Measurements from ENCODE around the gene HCN3.
"Not testable (repeated sequence)": the region's sequence is repeated elsewhere in the genome, so short reads cannot be mapped to it uniquely, and the experiment has no call there.

The HCN3 gene

GRCh38 chr1:155282488-155283091 lies 5.3 kb downstream of the HCN3 start:
- no peak for DNase-seq (ENCODE audit: extremely low read depth in 1 of 2, low read depth in 1 of 2)

- no peak for DNase-seq (ENCODE audit: extremely low read depth in 1 of 2, low read depth in 1 of 2)
Measured at GRCh38 chr1:155284476-155284875, 7.2 kb downstream of the HCN3 start.

GRCh38 chr1:155285063-155285462 lies 7.8 kb downstream of the HCN3 start:
- DNase-seq (ENCODE audit: extremely low read depth in 1 of 2, low read depth in 1 of 2) = no peak

- no peak for DNase-seq (ENCODE audit: extremely low read depth in 1 of 2, low read depth in 1 of 2)
Measured at GRCh38 chr1:155285631-155286044, 8.4 kb downstream of the HCN3 start.

- no peak for DNase-seq (ENCODE audit: extremely low read depth in 1 of 2, low read depth in 1 of 2)
Measured at GRCh38 chr1:155286544-155286943, 9.3 kb downstream of the HCN3 start.

- DNase-seq (ENCODE audit: extremely low read depth in 1 of 2, low read depth in 1 of 2) = no peak
Measured at GRCh38 chr1:155287987-155288543, 10.8 kb downstream of the HCN3 start.

GRCh38 chr1:155291006-155291405 lies 13.7 kb downstream of the HCN3 start:
- not testable (repeated sequence) for DNase-seq (ENCODE audit: extremely low read depth in 1 of 2, low read depth in 1 of 2)

GRCh38 chr1:155293086-155293749 lies 16.0 kb downstream of the HCN3 start:
- no peak for DNase-seq (ENCODE audit: extremely low read depth in 1 of 2, low read depth in 1 of 2)

GRCh38 chr1:155294520-155295182 lies 17.4 kb downstream of the HCN3 start:
- no peak for DNase-seq (ENCODE audit: extremely low read depth in 1 of 2, low read depth in 1 of 2)

- DNase-seq (ENCODE audit: extremely low read depth in 1 of 2, low read depth in 1 of 2) = no peak
Measured at GRCh38 chr1:155295183-155295941, 18.1 kb downstream of the HCN3 start.

GRCh38 chr1:155295942-155296267 lies 18.6 kb downstream of the HCN3 start:
- no peak for DNase-seq (ENCODE audit: extremely low read depth in 1 of 2, low read depth in 1 of 2)

GRCh38 chr1:155296661-155297060 lies 19.4 kb downstream of the HCN3 start:
- DNase-seq (ENCODE audit: extremely low read depth in 1 of 2, low read depth in 1 of 2) = no peak

- DNase-seq (ENCODE audit: extremely low read depth in 1 of 2, low read depth in 1 of 2) = no peak
Measured at GRCh38 chr1:155297384-155297783, 20.1 kb downstream of the HCN3 start.

GRCh38 chr1:155300024-155300423 lies 22.8 kb downstream of the HCN3 start:
- no peak for DNase-seq (ENCODE audit: extremely low read depth in 1 of 2, low read depth in 1 of 2)

GRCh38 chr1:155300553-155301329 lies 23.5 kb downstream of the HCN3 start:
- DNase-seq (ENCODE audit: extremely low read depth in 1 of 2, low read depth in 1 of 2) = no peak

- no peak for DNase-seq (ENCODE audit: extremely low read depth in 1 of 2, low read depth in 1 of 2)
Measured at GRCh38 chr1:155301342-155301841, 24.1 kb downstream of the HCN3 start, which contains the start of gene PKLR. TSS of gene PKLR (minus strand) at chr1:155301438. CDS start at chr1:155301395, 43 bp downstream.

- no peak for DNase-seq (ENCODE audit: extremely low read depth in 1 of 2, low read depth in 1 of 2)
Measured at GRCh38 chr1:155304558-155305063, 27.3 kb downstream of the HCN3 start.

GRCh38 chr1:155305881-155306391 lies 28.7 kb downstream of the HCN3 start:
- no peak for DNase-seq (ENCODE audit: extremely low read depth in 1 of 2, low read depth in 1 of 2)

GRCh38 chr1:155307247-155307740 lies 30.0 kb downstream of the HCN3 start:
- no peak for DNase-seq (ENCODE audit: extremely low read depth in 1 of 2, low read depth in 1 of 2)
